GM15510 (cell line): ENCODE measurements around the gene KRTAP4-16.

Source experiments
- POLR2A ChIP-seq: IDR thresholded peaks from 3 replicates; pipeline ENCODE4 v1.6.1; 2011; ENCODE audit warnings: borderline replicate concordance; ENCODE audit not compliant: insufficient read length; ENCODE audit errors: extremely low read depth

The KRTAP4-16 gene

DNA sequence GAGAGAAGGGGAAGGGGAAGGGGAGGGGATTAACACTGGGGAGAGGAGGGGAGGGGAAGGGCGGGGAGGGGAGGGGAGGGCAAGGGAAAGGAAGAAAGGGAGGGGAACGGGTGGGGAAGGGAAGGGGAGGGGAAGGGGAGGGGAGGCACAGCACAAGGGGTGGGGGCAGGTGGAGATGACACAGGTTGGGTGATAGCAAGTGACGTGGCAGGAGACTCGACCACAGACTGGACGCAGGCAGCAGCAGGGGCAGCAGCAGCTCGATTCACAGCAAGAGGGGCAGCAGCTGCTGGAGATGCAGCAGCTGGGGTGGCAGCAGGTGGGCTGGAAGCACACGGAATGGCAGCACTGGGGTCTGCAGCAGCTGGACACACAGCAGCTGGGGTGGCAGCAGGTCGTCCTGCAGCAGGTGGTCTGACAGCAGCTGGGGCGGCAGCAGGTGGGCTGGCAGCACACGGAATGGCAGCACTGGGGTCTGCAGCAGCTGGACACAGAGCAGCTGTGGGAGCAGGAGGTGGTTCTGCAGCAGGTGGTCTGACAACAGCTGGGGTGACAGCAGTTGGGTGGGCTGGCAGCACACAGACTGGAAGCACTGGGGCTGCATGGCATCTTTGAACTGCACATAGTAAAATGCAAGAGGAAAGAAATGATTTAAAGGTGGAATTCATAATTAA is at the start of gene KRTAP4-16:
Gene KRTAP4-16, minus strand, starts transcription at position 624 of the 674 bp plus-strand sequence. Its CDS starts 0 bp downstream, at position 624.
- TF ChIP-seq POLR2A = no peak

DNA sequence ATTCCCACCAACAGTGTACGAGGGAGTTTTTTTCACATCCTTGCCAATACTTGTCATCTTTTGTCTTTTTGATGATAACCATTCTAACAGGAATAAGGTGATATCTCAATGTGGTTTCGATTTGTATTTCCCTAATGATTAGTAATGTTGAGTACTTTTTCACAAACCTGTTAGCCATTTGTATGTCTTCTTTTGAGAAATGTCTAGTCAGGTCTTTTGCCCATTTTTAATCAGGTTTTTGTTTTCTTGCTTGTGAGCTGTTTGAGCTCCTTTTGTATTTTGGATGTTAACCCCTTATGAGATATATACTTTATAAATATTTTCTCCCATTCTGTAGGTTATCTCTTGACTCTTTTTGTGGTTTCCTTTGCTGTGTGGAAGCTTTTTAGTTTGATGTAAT is 49.5 kb upstream of the KRTAP4-16 start:
- no peak for TF ChIP-seq POLR2A

DNA sequence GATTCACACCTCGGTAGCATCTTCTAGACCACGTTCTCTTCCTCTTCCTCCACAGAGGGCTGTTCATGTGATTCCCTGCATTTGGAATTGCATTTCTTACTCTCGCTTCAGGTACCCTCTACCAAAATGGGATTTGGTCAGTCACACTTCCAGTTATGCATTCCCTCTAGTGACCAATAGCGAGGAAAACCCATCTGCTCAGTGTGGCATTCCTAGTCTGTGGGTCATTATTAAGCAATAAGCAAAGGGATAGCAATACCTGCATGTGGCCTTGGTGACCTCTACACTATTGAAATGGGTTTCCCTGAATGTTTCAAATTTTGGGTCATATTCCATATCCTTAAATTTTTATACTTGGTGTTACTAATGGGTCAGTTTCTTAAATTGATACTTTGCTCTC is 48.0 kb upstream of the KRTAP4-16 start:
- TF ChIP-seq POLR2A = no peak

- TF ChIP-seq POLR2A = no peak
Observed at GRCh38 chr17:41149652-41149985, 47.6 kb upstream of the KRTAP4-16 start, which contains the start of gene KRTAP4-5. Gene KRTAP4-5 (minus strand): TSS chr17:41149825. CDS start chr17:41149767, 58 bp downstream.

GRCh38 chr17:41147531-41148204 is 45.7 kb upstream of the KRTAP4-16 start:
- TF ChIP-seq POLR2A = no peak

GRCh38 chr17:41145261-41145660 is 43.3 kb upstream of the KRTAP4-16 start:
- TF ChIP-seq POLR2A = no peak

DNA sequence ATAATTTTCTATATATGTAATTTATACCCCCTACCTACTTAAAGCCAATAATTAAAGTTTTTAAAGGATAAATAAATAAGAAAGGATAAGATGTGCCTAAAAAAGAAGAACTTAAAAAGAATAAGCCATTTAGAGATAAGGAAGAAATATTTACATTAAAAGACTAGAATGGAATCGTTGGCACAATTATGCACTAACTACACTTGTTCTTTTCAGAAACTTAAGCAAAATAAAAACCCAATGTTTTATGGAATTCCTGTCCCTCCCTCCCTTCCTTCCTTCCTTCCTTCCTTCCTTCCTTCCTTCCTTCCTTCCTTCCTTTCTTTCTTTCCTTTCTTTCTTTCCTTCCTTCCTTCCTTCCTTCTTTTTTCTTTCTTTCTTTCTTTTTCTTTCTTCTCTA is 42.8 kb upstream of the KRTAP4-16 start:
- TF ChIP-seq POLR2A = no peak

GRCh38 chr17:41141361-41141760 is 39.4 kb upstream of the KRTAP4-16 start:
- TF ChIP-seq POLR2A = no peak

- no peak for TF ChIP-seq POLR2A
Observed at GRCh38 chr17:41140360-41141131, 38.5 kb upstream of the KRTAP4-16 start, which contains the start of gene KRTAP4-6. Gene KRTAP4-6 (minus strand): TSS chr17:41140544. CDS start chr17:41140487, 57 bp downstream.

- no peak for TF ChIP-seq POLR2A
Observed at GRCh38 chr17:41133880-41134735, 32.1 kb upstream of the KRTAP4-16 start.

GRCh38 chr17:41131979-41132378 is 30.0 kb upstream of the KRTAP4-16 start:
- TF ChIP-seq POLR2A = no peak

- no peak for TF ChIP-seq POLR2A
Observed at GRCh38 chr17:41127371-41127770, 25.4 kb upstream of the KRTAP4-16 start.

DNA sequence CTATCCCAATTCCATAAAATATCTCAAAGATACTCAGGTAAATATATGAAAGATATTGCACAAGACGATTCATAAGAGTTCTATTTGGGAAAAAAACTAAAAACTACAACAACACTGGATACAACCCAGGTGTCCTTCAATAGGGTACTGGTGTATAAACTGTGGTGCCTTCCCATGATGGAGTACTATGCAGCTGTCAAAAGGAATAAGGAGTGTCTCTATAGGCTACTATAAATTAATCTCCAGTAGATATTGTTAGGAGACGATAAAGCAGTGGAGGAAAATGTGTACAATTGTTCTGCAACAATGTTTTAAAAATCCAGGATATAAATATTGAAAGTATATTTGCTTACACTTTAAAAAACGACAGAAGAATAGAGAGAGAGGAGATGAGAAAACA is 24.4 kb upstream of the KRTAP4-16 start:
- no peak for TF ChIP-seq POLR2A

GRCh38 chr17:41125064-41125463 is 23.1 kb upstream of the KRTAP4-16 start:
- no peak for TF ChIP-seq POLR2A
